ENCODE data around the gene IL1A. TPM values are rescaled to one million over a fixed set of nuclear protein-coding genes. Genes with fewer than 3 reads are reported as not detected.

Gene IL1A
- total and polyA plus RNA-seq, 9 of the 15 experiments (the other 6 are each of a cell fraction or from before 2014, with no cell fraction given), result 0.03 to 0.27 (median 0.14) TPM; not detected in 2

DNA sequence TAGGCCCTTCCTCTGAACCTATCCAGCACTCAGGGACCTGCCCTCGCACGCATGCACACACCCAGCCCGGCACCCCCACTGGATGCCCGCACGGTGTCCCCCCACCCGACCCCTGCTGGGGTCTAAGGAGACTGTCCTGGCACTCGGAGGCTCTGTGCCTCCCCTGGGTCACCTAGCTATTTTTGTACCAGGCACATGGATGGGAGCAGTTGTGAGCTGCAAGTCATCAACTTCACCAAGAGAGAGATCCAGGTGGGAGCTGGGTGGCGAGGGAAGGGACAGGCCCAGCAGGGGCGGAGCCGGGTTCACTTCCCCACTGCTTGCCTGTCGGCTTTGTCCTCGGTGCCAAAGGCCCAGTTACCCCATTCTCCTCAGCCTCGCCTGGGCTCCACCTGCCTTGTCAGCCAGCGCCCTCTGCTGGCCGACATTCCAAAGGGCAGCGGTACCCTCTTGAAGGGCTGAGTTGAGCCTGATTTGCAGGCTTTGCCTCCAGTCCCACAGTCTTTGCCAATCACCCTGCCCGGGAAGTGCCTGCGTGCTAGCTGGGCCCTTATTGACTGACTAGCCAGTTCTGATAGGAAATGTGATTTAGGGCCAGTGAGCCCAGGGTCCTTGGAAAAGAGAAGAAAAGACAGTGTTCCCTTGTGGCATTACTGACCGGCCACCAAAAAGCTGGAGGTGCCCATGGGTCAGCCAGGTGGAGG, 57.7 kb downstream of the IL1A start (continued):
- TF ChIP-seq ZFP36 (IDR thresholded peaks at IDR 0.05; ENCODE audit: low read depth, low read length, partially characterized antibody) (peak; percentile 20), CREBBP (IDR thresholded peaks at IDR 0.05; ENCODE audit: low read depth, low read length) (no peak), ZNF354B (CRISPR knock-in tag; IDR thresholded peaks at IDR 0.05) (no peak), SAFB (IDR thresholded peaks at IDR 0.05; ENCODE audit: borderline replicate concordance, low read depth, low read length) (no peak), MAFG (tag; conservative IDR thresholded peaks at IDR 0.05) (no peak), TEAD4 (IDR thresholded peaks at IDR 0.05; ENCODE audit: low read length) (peak; percentile 52; the same call in 1 of the 2 replicates), TEAD4 (CRISPR knock-in tag; IDR thresholded peaks at IDR 0.05; ENCODE audit: borderline replicate concordance) (no peak), GABPB2 (CRISPR knock-in tag; conservative IDR thresholded peaks at IDR 0.05) (no peak), ARNT (IDR thresholded peaks at IDR 0.05) (no peak), GTF2F1 (IDR thresholded peaks at IDR 0.05; ENCODE audit: low read depth, low read length) (no peak)
- TF ChIP-seq, protein P1, sequence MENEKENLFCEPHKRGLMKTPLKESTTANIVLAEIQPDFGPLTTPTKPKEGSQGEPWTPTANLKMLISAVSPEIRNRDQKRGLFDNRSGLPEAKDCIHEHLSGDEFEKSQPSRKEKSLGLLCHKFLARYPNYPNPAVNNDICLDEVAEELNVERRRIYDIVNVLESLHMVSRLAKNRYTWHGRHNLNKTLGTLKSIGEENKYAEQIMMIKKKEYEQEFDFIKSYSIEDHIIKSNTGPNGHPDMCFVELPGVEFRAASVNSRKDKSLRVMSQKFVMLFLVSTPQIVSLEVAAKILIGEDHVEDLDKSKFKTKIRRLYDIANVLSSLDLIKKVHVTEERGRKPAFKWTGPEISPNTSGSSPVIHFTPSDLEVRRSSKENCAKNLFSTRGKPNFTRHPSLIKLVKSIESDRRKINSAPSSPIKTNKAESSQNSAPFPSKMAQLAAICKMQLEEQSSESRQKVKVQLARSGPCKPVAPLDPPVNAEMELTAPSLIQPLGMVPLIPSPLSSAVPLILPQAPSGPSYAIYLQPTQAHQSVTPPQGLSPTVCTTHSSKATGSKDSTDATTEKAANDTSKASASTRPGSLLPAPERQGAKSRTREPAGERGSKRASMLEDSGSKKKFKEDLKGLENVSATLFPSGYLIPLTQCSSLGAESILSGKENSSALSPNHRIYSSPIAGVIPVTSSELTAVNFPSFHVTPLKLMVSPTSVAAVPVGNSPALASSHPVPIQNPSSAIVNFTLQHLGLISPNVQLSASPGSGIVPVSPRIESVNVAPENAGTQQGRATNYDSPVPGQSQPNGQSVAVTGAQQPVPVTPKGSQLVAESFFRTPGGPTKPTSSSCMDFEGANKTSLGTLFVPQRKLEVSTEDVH (IDR thresholded peaks at IDR 0.05; ENCODE audit: low read depth, partially characterized antibody), result no peak
- TF ChIP-seq, protein P2, sequence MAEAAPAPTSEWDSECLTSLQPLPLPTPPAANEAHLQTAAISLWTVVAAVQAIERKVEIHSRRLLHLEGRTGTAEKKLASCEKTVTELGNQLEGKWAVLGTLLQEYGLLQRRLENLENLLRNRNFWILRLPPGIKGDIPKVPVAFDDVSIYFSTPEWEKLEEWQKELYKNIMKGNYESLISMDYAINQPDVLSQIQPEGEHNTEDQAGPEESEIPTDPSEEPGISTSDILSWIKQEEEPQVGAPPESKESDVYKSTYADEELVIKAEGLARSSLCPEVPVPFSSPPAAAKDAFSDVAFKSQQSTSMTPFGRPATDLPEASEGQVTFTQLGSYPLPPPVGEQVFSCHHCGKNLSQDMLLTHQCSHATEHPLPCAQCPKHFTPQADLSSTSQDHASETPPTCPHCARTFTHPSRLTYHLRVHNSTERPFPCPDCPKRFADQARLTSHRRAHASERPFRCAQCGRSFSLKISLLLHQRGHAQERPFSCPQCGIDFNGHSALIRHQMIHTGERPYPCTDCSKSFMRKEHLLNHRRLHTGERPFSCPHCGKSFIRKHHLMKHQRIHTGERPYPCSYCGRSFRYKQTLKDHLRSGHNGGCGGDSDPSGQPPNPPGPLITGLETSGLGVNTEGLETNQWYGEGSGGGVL (CRISPR knock-in tag; IDR thresholded peaks at IDR 0.05), result no peak
- TF ChIP-seq, protein P3, sequence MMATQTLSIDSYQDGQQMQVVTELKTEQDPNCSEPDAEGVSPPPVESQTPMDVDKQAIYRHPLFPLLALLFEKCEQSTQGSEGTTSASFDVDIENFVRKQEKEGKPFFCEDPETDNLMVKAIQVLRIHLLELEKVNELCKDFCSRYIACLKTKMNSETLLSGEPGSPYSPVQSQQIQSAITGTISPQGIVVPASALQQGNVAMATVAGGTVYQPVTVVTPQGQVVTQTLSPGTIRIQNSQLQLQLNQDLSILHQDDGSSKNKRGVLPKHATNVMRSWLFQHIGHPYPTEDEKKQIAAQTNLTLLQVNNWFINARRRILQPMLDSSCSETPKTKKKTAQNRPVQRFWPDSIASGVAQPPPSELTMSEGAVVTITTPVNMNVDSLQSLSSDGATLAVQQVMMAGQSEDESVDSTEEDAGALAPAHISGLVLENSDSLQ (IDR thresholded peaks at IDR 0.05), result no peak
- TF ChIP-seq, protein P4, sequence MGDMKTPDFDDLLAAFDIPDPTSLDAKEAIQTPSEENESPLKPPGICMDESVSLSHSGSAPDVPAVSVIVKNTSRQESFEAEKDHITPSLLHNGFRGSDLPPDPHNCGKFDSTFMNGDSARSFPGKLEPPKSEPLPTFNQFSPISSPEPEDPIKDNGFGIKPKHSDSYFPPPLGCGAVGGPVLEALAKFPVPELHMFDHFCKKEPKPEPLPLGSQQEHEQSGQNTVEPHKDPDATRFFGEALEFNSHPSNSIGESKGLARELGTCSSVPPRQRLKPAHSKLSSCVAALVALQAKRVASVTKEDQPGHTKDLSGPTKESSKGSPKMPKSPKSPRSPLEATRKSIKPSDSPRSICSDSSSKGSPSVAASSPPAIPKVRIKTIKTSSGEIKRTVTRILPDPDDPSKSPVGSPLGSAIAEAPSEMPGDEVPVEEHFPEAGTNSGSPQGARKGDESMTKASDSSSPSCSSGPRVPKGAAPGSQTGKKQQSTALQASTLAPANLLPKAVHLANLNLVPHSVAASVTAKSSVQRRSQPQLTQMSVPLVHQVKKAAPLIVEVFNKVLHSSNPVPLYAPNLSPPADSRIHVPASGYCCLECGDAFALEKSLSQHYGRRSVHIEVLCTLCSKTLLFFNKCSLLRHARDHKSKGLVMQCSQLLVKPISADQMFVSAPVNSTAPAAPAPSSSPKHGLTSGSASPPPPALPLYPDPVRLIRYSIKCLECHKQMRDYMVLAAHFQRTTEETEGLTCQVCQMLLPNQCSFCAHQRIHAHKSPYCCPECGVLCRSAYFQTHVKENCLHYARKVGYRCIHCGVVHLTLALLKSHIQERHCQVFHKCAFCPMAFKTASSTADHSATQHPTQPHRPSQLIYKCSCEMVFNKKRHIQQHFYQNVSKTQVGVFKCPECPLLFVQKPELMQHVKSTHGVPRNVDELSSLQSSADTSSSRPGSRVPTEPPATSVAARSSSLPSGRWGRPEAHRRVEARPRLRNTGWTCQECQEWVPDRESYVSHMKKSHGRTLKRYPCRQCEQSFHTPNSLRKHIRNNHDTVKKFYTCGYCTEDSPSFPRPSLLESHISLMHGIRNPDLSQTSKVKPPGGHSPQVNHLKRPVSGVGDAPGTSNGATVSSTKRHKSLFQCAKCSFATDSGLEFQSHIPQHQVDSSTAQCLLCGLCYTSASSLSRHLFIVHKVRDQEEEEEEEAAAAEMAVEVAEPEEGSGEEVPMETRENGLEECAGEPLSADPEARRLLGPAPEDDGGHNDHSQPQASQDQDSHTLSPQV (IDR thresholded peaks at IDR 0.05), result peak; percentile 70
- TF ChIP-seq, protein P5, sequence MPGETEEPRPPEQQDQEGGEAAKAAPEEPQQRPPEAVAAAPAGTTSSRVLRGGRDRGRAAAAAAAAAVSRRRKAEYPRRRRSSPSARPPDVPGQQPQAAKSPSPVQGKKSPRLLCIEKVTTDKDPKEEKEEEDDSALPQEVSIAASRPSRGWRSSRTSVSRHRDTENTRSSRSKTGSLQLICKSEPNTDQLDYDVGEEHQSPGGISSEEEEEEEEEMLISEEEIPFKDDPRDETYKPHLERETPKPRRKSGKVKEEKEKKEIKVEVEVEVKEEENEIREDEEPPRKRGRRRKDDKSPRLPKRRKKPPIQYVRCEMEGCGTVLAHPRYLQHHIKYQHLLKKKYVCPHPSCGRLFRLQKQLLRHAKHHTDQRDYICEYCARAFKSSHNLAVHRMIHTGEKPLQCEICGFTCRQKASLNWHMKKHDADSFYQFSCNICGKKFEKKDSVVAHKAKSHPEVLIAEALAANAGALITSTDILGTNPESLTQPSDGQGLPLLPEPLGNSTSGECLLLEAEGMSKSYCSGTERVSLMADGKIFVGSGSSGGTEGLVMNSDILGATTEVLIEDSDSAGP (CRISPR knock-in tag; IDR thresholded peaks at IDR 0.05), result no peak

All from K562 (cell line).